ENCODE results near the gene POLN.

- TF ChIP-seq CTCF (conservative IDR thresholded peaks at IDR 0.05 in 1 of 2, IDR thresholded peaks at IDR 0.05 in 1 of 2; ENCODE audit: extremely low read depth in 1 of 2, insufficient read depth in 1 of 2, low read depth in 1 of 2, low read length in 2 of 2): no peak
- TF ChIP-seq EZH2 (IDR thresholded peaks at IDR 0.05; ENCODE audit: borderline replicate concordance, low read length): no peak
These were observed 196.4 kb downstream of the POLN start for GRCh38 chr4:2045518-2045951.
